GM18508 (cell line): ENCODE measurements around the gene CARD11.
"Not testable (repeated sequence)": the region's sequence is repeated elsewhere in the genome, so short reads cannot be mapped to it uniquely, and the experiment has no call there.

ENCODE experiments used
- ATAC-seq: cut with Tn5 transposase; IDR thresholded peaks from one replicate; pipeline ENCODE4 v1.9.1; 2021; ENCODE audit warnings: moderate number of reproducible peaks; ENCODE audit not compliant: insufficient read depth, unreplicated experiment

CARD11 gene

DNA sequence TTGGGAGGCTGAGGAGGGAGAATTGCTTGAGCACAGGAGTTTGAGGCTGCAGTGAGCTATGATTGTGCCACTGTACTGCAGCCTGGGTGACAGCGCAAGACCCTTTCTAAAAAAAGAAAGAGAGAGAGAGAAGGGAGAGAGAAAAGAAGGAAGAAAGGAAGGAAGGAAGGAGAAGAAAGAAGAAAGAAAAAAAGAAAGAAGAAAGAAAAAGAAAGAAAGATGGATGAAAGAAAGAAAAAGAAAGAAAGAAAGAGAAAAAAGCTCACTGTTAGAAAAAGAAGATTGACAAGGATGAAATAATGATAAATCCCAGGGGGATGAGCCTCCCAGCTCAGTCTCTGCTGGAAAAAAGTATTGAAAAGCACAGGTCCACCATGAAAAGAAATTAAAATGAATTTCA, 22.8 kb upstream of the CARD11 start:
- no peak for ATAC-seq

DNA sequence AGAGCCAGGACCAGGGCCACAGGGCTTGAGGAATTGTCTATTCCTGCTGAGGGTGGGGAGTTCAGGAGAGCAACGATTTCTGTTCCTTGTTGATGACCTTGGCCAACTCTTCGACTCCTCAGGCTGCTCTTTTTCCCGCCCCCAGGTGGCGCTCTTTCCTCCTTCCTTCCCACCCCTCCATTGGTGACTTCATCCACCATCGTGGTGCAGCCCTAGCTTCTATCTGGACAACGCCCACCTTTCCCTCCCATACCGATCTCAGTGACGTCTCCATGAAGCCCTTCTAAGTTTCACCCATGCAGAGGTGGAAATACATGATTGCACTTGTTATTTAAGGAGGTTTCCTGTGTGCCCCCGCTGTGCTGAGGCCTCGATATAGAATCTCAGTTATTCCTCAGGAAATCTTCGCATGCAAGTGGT, 22.1 kb upstream of the CARD11 start:
- ATAC-seq = no peak

DNA sequence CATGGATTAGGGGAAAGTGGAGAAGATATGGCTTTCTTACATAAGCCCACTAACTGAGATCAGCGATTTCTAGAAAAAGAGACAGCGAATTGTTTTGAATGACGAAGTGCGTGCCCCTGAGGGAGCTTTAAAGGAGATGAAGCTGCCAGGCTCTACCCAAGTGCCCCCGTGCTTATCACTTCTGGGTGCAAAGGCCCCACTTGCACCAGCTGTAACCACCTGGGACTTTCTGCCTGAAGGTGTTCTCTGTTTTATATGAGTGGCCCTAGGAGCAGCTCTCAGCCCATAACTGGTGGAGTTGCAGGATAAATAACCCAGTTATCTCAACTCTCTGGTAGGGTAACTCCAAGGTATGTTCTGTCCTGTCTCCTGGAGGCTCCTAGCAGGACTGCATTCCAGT, 20.4 kb upstream of the CARD11 start:
- ATAC-seq = no peak

DNA sequence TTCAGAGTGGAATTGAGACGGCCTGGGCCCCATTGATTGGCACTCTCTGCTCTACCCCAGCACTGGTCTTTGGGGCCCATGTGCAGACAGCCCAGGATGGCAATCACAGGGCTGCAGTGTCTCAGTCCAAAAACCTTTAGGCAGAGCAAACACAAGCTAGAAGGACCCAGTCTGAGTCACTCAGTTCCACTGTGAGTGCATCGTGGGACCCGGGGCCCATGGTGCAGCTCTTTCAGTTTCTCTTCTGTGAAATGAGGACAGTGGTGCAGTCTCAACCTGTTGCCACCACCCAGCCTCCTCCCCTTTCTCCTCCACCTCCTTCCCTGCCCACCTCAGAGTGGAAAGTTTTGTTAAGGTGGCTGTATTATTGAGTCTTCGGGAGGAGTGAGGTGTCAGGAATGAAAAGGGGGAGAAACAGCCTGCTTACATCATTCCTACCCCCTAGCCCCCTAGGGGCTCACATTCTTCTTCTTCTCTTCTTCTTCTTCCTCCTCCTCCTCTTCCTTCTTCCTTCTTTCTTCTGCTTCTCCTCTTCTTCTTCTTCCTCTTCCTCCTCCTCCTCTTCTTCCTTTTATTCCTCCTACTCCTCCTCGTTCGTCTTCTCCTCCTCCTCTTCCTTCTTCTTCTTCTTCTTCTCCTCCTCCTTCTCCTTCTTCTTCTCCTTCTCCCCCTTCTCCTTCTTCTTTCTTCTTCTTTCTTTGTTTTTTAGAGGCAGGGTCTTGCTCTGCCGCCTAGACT, 19.5 kb upstream of the CARD11 start:
- peak; percentile 78 for ATAC-seq

DNA sequence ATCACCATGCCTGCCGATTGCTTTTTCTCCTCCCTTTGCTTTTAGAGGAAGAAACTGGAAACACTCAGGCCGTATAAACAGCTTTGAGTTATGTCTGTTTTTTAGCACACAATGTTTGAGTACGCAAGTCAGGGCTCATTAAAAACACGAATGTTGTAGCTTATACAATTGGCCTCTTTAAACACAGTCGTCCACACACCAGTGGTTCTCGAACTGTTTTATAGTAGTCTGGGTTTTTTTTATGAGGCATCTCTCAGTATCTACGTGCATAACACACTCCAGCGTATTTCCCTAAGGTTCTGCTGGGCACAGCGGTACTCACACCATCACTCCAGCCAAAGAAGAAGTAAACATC, 13.4 kb upstream of the CARD11 start:
- ATAC-seq = no peak

DNA sequence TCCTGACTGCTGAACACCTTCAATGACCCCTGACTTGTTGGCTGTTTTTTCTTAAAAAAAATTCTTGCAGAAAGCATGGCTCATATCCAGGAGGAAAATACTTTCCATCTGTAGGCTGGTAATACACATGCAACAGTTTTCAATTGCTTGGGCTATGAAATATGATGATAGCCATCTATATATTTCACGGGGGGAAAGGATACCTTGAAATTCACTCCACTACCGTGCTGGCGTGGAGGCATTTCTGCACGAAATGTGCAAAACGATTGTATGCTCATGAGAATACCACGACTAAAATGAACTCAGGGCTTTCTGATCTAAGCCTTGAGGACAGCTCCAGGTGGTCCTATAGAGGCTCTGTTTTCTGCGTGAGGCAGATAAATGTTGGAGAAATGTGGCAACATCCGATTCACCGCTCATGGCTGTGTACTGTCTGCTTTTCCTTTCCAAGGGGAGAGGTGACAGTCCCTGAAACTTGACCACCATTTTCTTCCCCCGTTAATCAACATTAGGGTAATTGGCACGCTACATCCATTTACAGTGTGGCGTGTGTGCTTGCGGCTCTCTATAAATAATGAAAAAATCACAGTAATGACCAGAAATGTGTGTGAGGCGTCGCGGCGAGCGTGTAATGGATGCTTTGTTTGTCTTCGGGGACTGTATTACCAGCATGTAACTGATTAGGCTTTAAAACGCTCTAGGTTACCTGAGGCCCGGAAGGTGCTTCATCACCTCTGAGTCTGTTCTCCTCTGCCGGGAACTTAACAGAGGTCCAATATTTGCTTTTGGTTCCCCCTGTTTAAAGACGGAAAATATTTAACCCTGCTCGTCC, 12.8 kb upstream of the CARD11 start:
- no peak for ATAC-seq

DNA sequence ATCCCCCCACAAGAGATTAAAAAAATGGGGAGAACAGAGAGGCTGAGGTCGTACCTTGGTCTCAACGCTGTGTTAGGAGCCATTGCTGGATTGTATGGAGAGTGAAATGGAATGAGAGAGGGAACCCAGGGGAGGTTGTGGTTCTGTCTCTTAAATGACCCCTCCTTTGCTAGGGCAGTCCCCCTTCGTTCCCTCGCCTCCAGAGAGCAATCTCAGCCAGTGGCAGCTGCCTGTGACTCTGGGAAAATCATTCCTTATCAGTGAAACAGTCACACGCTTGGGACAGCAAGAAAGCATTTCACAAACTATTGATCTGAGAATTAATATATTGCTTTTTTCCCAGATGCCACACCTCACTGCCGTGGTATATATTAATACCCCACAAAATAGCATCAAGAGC, 12.0 kb upstream of the CARD11 start:
- no peak for ATAC-seq

DNA sequence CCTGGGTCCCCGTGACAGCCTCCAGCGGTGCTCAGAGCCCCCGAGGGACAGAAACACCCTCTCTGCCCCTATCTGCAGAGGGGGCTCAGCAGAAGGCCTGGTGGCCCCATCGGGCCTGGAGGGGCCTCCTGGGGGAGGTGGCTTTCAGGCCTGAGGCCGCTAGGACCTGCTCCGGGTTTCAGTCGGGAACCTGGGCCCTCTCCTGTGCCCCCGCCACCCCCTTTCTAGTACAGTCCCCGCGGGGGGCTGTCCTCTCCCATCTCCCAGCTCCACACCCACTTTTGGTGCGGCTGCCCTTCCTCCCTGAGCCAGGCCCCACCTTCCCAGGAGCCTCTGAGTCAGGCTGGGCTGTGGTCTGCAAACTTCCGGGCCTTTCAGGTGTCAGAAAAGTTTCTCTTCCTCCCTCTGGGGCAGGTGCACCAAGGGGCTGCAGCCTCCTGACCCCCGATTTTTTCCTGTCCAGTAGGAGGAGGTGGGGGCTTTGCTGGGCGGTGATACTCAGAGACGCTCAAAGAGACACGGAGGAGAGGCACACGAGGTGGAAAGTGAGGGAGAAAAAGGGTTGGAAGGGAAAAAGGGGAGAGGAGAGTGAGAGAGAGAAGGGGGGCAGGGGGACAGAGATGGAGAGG, 692 bp downstream of the CARD11 start:
- peak; percentile 58 for ATAC-seq

DNA sequence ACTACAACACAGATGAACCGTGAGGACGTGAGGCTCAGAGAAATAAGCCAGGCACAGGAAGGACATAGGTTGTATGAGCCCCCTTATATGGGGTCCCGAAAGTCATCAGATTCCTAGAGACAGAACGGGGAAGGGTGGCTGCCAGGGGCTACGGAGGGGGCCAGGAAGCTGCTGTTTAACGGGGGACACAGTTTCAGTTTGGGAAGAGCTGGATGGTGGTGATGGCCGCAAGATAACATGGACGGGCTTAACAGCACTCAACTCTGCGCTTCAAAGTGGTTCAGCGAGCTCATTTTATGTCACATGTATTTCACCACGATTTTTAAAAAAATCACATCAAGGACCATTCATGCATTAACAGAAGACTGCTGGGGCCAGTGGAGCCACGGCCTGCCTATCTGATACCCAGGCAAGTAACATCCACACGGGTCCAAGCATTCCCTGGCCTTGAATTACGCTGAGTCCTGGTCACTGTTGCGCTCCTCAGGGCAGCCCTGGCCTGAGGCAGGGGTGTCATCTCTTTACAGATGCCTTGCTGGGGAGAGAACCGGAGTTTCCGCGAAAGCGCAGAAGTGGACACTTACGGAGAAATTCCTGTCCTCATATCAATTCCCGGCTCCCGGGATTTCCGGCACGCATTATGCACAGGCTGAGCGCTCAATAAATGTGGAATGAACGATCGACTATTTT, 1.5 kb downstream of the CARD11 start:
- no peak for ATAC-seq

DNA sequence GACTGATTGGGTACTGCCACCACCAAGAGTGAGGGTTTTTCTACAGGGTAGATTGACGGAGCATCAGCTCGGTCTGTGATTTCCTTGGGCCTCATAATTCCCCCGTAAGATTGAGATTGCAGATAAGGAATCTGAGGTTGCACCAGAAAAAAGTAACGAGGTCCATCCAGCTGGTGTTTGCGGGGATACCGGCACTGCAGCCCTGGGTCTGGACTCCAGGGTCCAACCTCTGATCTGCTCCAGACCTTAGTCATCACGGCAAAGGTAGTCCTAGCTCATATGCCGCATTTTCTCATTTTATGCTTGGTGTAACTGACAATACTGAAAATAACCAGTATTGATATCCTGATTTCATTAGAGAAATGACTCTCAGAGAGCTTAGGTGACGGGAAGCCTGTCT, 3.9 kb downstream of the CARD11 start:
- ATAC-seq = no peak

DNA sequence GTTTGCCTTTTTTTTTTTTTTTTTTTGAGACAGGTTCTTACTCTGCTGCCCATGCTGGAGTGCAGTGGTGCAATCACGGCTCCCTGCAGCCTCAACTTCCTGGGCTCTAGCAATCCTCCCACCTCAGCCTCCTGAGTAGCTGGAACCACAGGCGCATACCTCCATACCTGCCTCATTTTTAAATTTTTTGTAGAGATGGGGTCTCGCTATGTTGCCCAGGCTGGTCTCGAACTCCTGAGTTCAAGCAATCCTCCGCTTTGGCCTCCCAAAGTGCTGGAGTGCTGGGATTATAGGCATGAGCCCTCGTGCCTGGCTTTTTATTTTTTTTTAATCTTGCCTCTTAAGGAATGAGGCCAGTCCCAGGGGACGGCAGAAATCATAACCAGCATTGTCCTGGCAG, 5.7 kb downstream of the CARD11 start:
- not testable (repeated sequence) for ATAC-seq

DNA sequence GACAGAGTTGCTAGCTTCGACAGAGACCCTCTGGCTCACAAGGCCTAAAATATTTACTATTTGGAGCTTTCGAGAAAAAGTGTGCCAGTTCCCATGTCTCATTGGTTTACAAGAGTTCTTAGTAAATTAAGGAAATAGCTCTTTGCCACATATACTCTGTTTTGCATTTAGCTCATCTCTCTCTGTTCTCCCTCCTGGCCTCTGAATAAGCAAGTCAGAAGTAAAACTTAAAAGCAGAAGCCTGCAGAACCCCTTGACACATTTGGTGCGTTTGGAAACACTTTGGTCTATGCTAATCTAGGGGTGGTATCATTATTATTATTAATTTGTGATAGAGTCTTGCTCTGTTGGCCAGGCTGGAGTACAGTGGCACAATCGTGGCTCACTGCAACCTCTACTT, 6.4 kb downstream of the CARD11 start:
- no peak for ATAC-seq

DNA sequence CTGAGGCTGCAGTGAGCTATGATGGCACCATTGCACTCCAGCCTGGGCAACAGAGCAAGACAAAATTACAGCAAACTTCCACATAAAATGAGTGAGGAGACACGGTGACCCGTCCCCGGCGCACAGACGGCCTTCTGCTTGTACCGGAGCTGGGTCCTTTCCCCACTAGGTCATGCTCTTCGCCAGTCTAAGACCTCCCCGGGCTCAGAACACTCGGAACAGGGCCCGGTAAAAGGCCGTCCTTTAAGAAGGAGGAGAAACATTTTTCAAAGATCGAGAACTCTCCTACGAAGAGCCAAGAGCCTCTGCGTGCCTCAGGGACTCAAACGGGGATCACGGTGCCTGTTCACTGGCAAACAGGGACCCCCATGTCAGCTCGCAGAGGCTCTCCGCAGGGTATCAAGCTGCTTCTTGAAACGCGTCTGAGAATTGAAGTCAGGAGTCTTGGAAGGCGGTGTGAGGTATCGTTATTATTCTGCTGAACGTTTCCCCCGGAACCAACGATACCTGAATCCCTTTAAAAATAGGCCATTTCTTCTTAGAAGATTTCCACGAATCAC, 9.0 kb downstream of the CARD11 start:
- ATAC-seq = no peak

DNA sequence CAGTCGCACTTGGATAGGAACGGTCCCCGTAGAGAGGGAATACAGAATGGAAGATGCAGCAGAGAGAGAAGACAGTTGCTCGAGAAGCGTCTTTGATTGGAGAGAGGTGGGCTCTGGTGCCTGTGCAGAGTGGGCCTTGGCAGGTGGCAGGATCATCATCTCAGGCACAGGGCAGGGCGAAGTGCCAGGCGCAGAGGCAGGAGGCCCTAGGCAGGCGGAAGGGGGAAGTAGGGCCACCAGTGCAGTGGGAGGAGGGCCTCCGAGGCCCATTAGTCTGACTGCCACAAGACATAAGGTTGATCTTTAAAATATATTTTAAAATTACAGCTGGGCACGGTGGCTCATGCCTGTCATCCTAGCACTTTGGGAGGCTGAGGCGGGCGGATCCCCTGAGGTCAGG, 10.1 kb downstream of the CARD11 start:
- ATAC-seq = no peak

DNA sequence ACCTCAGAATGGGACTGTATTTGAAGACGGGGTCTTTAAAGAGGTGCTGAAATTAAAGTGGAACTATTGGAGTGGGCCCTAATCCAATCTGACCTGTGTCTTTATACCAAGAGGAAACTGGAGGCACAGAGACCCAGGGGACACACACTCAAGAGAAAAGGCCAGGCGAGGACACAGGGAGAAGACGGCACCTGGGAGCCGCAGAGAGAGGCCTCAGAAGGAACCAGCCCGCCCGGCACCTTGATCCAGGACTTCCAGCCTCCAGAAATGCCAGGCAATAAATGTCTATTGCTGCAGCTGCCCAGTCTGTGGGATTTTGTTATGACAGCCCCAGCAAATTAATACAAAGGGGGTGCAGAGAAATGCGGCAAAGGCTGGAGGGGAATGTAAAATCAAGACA, 10.5 kb downstream of the CARD11 start:
- ATAC-seq = no peak

DNA sequence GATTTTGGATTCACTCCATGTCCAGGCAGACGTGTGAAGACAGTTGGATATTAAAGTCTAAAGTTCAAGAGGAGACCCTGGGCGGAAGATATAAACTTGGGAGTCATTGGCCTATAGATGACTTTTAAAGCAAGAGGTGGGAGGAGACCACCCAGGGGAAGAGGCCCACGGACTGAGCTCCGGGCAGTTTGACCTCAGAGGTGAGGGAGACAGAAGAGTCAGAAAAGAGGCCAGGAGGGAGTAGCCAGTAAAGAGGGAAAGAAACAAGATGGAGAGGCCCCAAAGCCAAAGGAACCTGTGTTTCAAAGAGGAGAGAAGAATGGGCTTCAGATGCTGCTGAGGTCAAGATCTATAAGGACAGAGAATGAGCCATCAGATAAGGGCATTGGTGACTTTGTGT, 11.4 kb downstream of the CARD11 start:
- ATAC-seq = no peak

DNA sequence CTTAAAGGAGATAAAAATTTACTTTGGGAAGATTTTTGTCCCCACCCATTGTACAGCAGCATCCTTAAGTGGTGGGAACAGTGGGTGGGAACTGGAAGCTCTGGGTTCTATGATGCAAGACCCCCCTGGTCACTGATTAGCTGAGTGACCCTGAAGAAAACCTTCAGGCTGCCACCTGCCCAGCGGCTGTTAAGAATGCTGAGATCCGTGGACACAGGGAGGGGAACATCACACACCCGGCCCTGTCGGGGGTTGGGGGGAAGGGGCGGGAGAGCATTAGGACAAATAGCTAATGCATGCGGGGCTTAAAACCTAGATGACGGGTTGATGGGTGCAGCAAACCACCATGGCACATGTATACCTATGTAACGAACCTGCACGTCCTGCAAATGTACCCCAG, 14.5 kb downstream of the CARD11 start:
- no peak for ATAC-seq

DNA sequence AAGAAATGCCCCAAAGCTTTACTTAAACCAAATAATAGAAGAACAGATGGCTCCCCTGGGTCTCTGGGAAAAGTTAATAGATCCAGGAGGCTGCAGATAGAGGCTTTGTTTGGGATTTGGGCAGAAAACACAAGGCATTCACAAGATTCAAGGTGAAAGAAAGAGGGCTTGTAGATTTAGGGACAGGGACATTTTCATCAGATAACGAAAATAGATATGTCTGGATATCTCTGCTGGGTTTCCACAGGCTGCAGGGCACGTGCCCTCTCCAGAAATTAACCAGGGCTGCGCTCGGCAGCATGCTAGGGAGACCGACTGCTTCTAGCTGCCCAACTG, 14.9 kb downstream of the CARD11 start:
- no peak for ATAC-seq

DNA sequence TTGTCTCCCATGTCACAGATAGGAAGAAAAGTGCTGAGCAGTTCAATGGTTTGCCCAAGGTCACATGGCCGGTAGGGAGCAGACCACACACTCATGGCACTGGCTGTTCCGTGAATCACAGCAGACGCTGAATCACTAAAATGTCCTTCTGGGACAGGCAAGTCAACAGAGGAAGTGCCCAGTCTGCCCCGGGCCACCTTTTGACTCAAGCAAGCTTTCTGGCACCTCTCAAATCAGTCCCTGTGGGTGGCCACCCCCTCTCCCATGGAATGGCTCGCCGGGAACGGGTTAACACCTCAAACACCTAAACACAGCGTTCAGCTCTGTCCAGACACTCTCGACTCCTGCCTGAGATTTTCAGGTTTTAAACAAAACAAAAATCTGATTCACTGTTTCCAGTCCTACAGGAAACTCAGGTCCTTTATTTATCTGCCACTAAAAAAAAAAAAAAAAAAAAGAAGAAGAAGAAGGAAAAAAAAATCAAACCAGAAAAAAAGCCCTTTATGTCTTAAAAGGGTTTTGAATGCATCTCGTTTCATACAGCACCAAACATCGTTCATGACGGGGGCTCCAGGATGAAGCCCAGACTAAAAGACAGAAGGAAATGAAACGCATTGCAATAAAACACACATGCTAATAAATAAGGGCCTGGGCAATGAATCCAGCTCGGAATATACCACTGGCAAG, 15.5 kb downstream of the CARD11 start:
- ATAC-seq = no peak
